Measurements from ENCODE around the gene DPYD.

DNA sequence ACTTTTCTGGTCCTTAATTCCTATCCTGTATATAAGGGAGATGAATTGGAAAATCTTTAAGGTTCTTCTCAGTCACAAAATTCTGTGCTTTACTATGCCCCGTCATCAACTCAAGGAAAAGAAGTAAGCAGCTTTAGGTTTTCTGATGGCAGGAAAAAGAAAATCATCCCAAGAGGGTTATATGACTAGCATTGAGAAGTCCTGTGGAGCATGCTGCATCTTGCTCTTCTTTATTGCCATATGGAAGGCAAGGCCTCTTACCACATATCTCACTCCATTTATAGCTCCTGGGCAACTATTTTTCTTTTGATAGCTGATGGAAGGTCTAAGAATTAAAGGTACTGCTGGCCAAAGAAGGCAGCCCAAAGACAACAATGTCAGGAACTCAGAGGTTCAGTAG, 552.5 kb downstream of the DPYD start:
- TF ChIP-seq, protein P1, sequence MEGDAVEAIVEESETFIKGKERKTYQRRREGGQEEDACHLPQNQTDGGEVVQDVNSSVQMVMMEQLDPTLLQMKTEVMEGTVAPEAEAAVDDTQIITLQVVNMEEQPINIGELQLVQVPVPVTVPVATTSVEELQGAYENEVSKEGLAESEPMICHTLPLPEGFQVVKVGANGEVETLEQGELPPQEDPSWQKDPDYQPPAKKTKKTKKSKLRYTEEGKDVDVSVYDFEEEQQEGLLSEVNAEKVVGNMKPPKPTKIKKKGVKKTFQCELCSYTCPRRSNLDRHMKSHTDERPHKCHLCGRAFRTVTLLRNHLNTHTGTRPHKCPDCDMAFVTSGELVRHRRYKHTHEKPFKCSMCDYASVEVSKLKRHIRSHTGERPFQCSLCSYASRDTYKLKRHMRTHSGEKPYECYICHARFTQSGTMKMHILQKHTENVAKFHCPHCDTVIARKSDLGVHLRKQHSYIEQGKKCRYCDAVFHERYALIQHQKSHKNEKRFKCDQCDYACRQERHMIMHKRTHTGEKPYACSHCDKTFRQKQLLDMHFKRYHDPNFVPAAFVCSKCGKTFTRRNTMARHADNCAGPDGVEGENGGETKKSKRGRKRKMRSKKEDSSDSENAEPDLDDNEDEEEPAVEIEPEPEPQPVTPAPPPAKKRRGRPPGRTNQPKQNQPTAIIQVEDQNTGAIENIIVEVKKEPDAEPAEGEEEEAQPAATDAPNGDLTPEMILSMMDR (conservative IDR thresholded peaks at IDR 0.05; ENCODE audit: low read length): no peak
- TF ChIP-seq EZH2phosphoT487 (IDR thresholded peaks at IDR 0.05; ENCODE audit: borderline replicate concordance): no peak

All from Loucy (cell line).